GM12878 (cell line): ENCODE results near the gene KLHL24. TPM values are rescaled to one million over a fixed set of nuclear protein-coding genes. Genes with fewer than 3 reads are reported as not detected.
A peak's percentile ranks its signal among the peaks of the same experiment; 100 is the strongest.

ENCODE experiments used
- ATF7 ChIP-seq: fragments of 450-650 bp; IDR thresholded peaks from 2 replicates; pipeline ENCODE4 v1.6.1; 2016; ENCODE audit warnings: low read depth, mild to moderate bottlenecking
- CREB1 ChIP-seq: IDR thresholded peaks from 2 replicates; pipeline ENCODE4 v1.6.1; 2012; ENCODE audit warnings: low read depth, mild to moderate bottlenecking, inconsistent platforms
- EGR1 ChIP-seq, 2 experiments: IDR thresholded peaks; 1 replicate in 1 of 2; 2 replicates in 1 of 2; pipeline ENCODE4 v1.6.1; 2011 to 2012; ENCODE audit warnings: low read depth in 2 of 2, low read length in 2 of 2, borderline replicate concordance in 1 of 2, mild to moderate bottlenecking in 1 of 2, moderate library complexity in 1 of 2
- ESRRA ChIP-seq: IDR thresholded peaks from 2 replicates; pipeline ENCODE4 v1.6.1; 2012; ENCODE audit warnings: mild to moderate bottlenecking, low read length, improper control_type of control experiment
- FOS ChIP-seq: IDR thresholded peaks from 3 replicates; pipeline ENCODE4 v1.6.1; 2011; ENCODE audit warnings: borderline replicate concordance; ENCODE audit not compliant: insufficient read length; ENCODE audit errors: extremely low read depth
- FOXK2 ChIP-seq: fragments of 450-650 bp; IDR thresholded peaks from 2 replicates; pipeline ENCODE4 v1.6.1; 2017; ENCODE audit warnings: mild to moderate bottlenecking, moderate library complexity
- MYC ChIP-seq: IDR thresholded peaks from 2 replicates; pipeline ENCODE4 v1.6.1; 2011; ENCODE audit warnings: mild to moderate bottlenecking, low read length, moderate library complexity, inconsistent platforms; ENCODE audit not compliant: insufficient read depth, insufficient replicate concordance, insufficient read length, severe bottlenecking
- RCOR1 ChIP-seq: conservative IDR thresholded peaks from 2 replicates; pipeline ENCODE4 v1.6.1; 2012; ENCODE audit warnings: low read depth, low read length, improper control_type of control experiment
- TCF12 ChIP-seq: IDR thresholded peaks from 2 replicates; pipeline ENCODE4 v1.6.1; 2011; ENCODE audit warnings: low read depth, mild to moderate bottlenecking, low read length
- ZNF274 ChIP-seq: IDR thresholded peaks from one replicate; pipeline ENCODE4 v1.8.0; 2011; ENCODE audit not compliant: insufficient read length, insufficient read depth
- ZNF384 ChIP-seq: IDR thresholded peaks from 2 replicates; pipeline ENCODE4 v1.6.1; 2012; ENCODE audit warnings: low read depth, mild to moderate bottlenecking, low read length, improper control_type of control experiment, borderline replicate concordance
- polyA plus RNA-seq, 11 experiments: library from polyadenylated mRNA; depleted of rRNA in 4 of 11; unstranded in 6 of 11; stranded (reverse) in 5 of 11; fragments of >200 nt; fragmentation: Nextera tagmentation in 4 of 11; fragmentation: Illumina TruSeq in 1 of 11; extraction: Ambion mirVana in 4 of 11; extraction: Trizol in 1 of 11; gene quantifications; 1 replicate in 1 of 11; 2 replicates in 10 of 11; pipeline versions ENCODE4 v1.2.1 to v1.2.3, GENCODE V29; 2011 to 2016; ENCODE audit warnings: inconsistent platforms in 2 of 11, missing spikeins in 2 of 11, low read depth in 1 of 11
- total RNA-seq, 4 experiments: library from RNA; depleted of rRNA in 3 of 4; stranded (reverse); fragments of >200 nt in 3 of 4; fragmentation: Illumina TruSeq in 1 of 4; extraction: Trizol in 1 of 4; gene quantifications; 2 replicates each; pipeline versions ENCODE4 v1.2.1 to v1.2.3, GENCODE V29; 2013 to 2021
- TF ChIP-seq, protein P1 (sequence below): fragments of 450-650 bp; conservative IDR thresholded peaks from 2 replicates; pipeline ENCODE4 v1.6.1; 2017; ENCODE audit warnings: mild to moderate bottlenecking, moderate library complexity
- TF ChIP-seq, protein P2 (sequence below): fragments of 450-650 bp; IDR thresholded peaks from 2 replicates; pipeline ENCODE4 v1.6.1; 2017; ENCODE audit warnings: mild to moderate bottlenecking, moderate library complexity
- TF ChIP-seq, protein P3 (sequence below): fragments of 450-650 bp; IDR thresholded peaks from 2 replicates; pipeline ENCODE4 v1.6.1; 2016; ENCODE audit warnings: mild to moderate bottlenecking, moderate library complexity, borderline replicate concordance
- TF ChIP-seq, protein P4 (sequence below): fragments of 450-650 bp; IDR thresholded peaks from 2 replicates; pipeline ENCODE4 v1.6.1; 2017; ENCODE audit warnings: low read depth, mild to moderate bottlenecking, moderate library complexity
- TF ChIP-seq, protein P5 (sequence below): IDR thresholded peaks from 2 replicates; pipeline ENCODE4 v1.6.1; 2012; ENCODE audit warnings: low read depth, low read length, improper control_type of control experiment

Gene KLHL24
- total and polyA plus RNA-seq, 10 of the 15 experiments (the other 5 are each of a cell fraction or from before 2014, with no cell fraction given), result 0.91 to 24.3 (median 5.3) TPM

DNA sequence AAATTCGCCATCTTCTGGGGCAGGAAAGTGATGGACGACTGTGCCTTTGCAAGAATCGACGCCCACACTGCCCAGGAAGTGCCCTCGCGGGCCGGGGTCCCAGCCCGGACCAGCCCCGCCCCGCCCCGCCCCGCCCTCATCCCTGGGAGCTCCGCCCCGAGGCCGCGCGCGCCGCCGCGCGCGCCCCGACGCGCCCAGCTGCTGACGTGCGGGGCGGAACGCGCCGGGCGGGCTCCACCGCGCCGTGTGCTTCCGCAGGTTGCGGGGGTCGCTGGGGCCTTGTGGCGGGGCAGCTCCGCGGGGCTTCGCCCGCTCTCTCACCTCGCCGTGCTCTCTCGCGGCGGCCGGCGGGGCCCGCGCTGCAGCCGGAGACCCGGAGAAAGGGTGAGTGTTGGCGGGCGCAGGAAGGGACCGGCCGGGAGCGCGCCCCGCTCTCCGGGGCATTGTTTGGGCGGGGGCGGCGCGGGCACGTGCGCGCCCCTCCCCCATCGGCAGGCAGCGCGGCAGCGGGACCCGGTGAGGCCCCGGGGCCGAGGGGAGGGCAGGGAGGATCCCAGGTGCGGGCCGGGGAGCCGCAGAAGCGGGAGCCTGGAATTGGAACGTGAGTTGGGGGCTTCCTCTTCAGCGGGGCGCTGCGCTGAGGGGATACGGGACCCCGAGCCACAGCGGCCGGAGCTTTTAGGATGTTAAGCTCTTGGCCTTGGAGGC lies 62.3 kb downstream of the KLHL24 start, which contains the start of gene YEATS2 (continued):
- TF ChIP-seq, protein P1, sequence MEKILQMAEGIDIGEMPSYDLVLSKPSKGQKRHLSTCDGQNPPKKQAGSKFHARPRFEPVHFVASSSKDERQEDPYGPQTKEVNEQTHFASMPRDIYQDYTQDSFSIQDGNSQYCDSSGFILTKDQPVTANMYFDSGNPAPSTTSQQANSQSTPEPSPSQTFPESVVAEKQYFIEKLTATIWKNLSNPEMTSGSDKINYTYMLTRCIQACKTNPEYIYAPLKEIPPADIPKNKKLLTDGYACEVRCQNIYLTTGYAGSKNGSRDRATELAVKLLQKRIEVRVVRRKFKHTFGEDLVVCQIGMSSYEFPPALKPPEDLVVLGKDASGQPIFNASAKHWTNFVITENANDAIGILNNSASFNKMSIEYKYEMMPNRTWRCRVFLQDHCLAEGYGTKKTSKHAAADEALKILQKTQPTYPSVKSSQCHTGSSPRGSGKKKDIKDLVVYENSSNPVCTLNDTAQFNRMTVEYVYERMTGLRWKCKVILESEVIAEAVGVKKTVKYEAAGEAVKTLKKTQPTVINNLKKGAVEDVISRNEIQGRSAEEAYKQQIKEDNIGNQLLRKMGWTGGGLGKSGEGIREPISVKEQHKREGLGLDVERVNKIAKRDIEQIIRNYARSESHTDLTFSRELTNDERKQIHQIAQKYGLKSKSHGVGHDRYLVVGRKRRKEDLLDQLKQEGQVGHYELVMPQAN, result peak; percentile 93
- TF ChIP-seq FOXK2, result no peak
- no peak for TF ChIP-seq ESRRA
- TF ChIP-seq MYC, result peak; percentile 62
- no peak for TF ChIP-seq FOS
- TF ChIP-seq, protein P2, sequence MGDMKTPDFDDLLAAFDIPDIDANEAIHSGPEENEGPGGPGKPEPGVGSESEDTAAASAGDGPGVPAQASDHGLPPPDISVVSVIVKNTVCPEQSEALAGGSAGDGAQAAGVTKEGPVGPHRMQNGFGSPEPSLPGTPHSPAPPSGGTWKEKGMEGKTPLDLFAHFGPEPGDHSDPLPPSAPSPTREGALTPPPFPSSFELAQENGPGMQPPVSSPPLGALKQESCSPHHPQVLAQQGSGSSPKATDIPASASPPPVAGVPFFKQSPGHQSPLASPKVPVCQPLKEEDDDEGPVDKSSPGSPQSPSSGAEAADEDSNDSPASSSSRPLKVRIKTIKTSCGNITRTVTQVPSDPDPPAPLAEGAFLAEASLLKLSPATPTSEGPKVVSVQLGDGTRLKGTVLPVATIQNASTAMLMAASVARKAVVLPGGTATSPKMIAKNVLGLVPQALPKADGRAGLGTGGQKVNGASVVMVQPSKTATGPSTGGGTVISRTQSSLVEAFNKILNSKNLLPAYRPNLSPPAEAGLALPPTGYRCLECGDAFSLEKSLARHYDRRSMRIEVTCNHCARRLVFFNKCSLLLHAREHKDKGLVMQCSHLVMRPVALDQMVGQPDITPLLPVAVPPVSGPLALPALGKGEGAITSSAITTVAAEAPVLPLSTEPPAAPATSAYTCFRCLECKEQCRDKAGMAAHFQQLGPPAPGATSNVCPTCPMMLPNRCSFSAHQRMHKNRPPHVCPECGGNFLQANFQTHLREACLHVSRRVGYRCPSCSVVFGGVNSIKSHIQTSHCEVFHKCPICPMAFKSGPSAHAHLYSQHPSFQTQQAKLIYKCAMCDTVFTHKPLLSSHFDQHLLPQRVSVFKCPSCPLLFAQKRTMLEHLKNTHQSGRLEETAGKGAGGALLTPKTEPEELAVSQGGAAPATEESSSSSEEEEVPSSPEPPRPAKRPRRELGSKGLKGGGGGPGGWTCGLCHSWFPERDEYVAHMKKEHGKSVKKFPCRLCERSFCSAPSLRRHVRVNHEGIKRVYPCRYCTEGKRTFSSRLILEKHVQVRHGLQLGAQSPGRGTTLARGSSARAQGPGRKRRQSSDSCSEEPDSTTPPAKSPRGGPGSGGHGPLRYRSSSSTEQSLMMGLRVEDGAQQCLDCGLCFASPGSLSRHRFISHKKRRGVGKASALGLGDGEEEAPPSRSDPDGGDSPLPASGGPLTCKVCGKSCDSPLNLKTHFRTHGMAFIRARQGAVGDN, result peak; percentile 64
- no peak for TF ChIP-seq ZNF274
- no peak for TF ChIP-seq RCOR1
- TF ChIP-seq, protein P3, sequence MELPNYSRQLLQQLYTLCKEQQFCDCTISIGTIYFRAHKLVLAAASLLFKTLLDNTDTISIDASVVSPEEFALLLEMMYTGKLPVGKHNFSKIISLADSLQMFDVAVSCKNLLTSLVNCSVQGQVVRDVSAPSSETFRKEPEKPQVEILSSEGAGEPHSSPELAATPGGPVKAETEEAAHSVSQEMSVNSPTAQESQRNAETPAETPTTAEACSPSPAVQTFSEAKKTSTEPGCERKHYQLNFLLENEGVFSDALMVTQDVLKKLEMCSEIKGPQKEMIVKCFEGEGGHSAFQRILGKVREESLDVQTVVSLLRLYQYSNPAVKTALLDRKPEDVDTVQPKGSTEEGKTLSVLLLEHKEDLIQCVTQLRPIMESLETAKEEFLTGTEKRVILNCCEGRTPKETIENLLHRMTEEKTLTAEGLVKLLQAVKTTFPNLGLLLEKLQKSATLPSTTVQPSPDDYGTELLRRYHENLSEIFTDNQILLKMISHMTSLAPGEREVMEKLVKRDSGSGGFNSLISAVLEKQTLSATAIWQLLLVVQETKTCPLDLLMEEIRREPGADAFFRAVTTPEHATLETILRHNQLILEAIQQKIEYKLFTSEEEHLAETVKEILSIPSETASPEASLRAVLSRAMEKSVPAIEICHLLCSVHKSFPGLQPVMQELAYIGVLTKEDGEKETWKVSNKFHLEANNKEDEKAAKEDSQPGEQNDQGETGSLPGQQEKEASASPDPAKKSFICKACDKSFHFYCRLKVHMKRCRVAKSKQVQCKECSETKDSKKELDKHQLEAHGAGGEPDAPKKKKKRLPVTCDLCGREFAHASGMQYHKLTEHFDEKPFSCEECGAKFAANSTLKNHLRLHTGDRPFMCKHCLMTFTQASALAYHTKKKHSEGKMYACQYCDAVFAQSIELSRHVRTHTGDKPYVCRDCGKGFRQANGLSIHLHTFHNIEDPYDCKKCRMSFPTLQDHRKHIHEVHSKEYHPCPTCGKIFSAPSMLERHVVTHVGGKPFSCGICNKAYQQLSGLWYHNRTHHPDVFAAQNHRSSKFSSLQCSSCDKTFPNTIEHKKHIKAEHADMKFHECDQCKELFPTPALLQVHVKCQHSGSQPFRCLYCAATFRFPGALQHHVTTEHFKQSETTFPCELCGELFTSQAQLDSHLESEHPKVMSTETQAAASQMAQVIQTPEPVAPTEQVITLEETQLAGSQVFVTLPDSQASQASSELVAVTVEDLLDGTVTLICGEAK, result no peak
- TF ChIP-seq, protein P4, sequence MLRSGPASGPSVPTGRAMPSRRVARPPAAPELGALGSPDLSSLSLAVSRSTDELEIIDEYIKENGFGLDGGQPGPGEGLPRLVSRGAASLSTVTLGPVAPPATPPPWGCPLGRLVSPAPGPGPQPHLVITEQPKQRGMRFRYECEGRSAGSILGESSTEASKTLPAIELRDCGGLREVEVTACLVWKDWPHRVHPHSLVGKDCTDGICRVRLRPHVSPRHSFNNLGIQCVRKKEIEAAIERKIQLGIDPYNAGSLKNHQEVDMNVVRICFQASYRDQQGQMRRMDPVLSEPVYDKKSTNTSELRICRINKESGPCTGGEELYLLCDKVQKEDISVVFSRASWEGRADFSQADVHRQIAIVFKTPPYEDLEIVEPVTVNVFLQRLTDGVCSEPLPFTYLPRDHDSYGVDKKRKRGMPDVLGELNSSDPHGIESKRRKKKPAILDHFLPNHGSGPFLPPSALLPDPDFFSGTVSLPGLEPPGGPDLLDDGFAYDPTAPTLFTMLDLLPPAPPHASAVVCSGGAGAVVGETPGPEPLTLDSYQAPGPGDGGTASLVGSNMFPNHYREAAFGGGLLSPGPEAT, result no peak
- TF ChIP-seq, protein P5, sequence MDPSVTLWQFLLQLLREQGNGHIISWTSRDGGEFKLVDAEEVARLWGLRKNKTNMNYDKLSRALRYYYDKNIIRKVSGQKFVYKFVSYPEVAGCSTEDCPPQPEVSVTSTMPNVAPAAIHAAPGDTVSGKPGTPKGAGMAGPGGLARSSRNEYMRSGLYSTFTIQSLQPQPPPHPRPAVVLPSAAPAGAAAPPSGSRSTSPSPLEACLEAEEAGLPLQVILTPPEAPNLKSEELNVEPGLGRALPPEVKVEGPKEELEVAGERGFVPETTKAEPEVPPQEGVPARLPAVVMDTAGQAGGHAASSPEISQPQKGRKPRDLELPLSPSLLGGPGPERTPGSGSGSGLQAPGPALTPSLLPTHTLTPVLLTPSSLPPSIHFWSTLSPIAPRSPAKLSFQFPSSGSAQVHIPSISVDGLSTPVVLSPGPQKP, result no peak
- TF ChIP-seq ZNF384, result no peak
- peak; percentile 27; the same call in 1 of the 2 replicates for TF ChIP-seq TCF12
- peak; percentile 58 for TF ChIP-seq CREB1
- TF ChIP-seq ATF7, result no peak
- TF ChIP-seq EGR1 (IDR thresholded peaks at IDR 0.05; ENCODE audit: borderline replicate concordance in 1 of 2, low read depth in 2 of 2, low read length in 2 of 2), result peak; percentile 30 to 98
